Fibroblast of villous mesenchyme (primary cell): ENCODE measurements around the gene PRRT1B. TPM values are rescaled to one million over a fixed set of nuclear protein-coding genes. Genes with fewer than 3 reads are reported as not detected.

Experiments
- DNase-seq: peaks from one replicate; pipeline ENCODE4 v3.0.0-alpha.2; 2010; ENCODE audit warnings: low read depth
- H3K4me3 ChIP-seq: 2 replicates; pipeline ENCODE4 v1.5.1; 2011; ENCODE audit warnings: low read depth, mild to moderate bottlenecking, low read length
- CTCF ChIP-seq: IDR thresholded peaks from 2 replicates; pipeline ENCODE4 v1.5.1; 2012; ENCODE audit warnings: low read depth, mild to moderate bottlenecking, low read length; ENCODE audit not compliant: insufficient read depth
- total RNA-seq: library from RNA; depleted of rRNA; stranded (reverse); fragments of >200 nt; gene quantifications from 2 replicates; pipeline ENCODE4 v1.2.3, GENCODE V29; 2012

The PRRT1B gene
- total RNA-seq, 1 donor: not detected

GRCh38 chr9:131593936-131594665, 48.8 kb downstream of the PRRT1B start:
- no peak for DNase-seq
- H3K4me3 ChIP-seq: no peak overlapping the region
- TF ChIP-seq CTCF: no peak

GRCh38 chr9:131594906-131595665, 49.8 kb downstream of the PRRT1B start:
- DNase-seq: no peak
- no peak overlapping the region for H3K4me3 ChIP-seq
- TF ChIP-seq CTCF: no peak

GRCh38 chr9:131595696-131596429, 50.5 kb downstream of the PRRT1B start:
- DNase-seq: no peak
- H3K4me3 ChIP-seq: no peak overlapping the region
- TF ChIP-seq CTCF: no peak

GRCh38 chr9:131596430-131596743, 51.1 kb downstream of the PRRT1B start:
- DNase-seq: no peak
- no peak overlapping the region for H3K4me3 ChIP-seq
- TF ChIP-seq CTCF: no peak

GRCh38 chr9:131597246-131597645, 51.9 kb downstream of the PRRT1B start:
- no peak for DNase-seq
- no peak overlapping the region for H3K4me3 ChIP-seq
- no peak for TF ChIP-seq CTCF

- no peak for DNase-seq
- no peak for TF ChIP-seq CTCF
- no peak overlapping the region for H3K4me3 ChIP-seq
These were observed 52.8 kb downstream of the PRRT1B start for GRCh38 chr9:131598121-131598520.
